ENCODE data around the gene C9orf153.

The C9orf153 gene

GRCh38 chr9:86187121-86187520 lies 72.3 kb downstream of the C9orf153 start:
- no peak for DNase-seq (ENCODE audit: low spot score)

GRCh38 chr9:86186696-86187095 lies 72.8 kb downstream of the C9orf153 start:
- DNase-seq (ENCODE audit: low spot score): no peak

- no peak for DNase-seq (ENCODE audit: low spot score)
These were observed 73.6 kb downstream of the C9orf153 start for GRCh38 chr9:86185872-86186271.

- DNase-seq (ENCODE audit: low spot score): no peak
These were observed 75.3 kb downstream of the C9orf153 start for GRCh38 chr9:86184138-86184524.

- no peak for DNase-seq (ENCODE audit: low spot score)
These were observed 76.0 kb downstream of the C9orf153 start for GRCh38 chr9:86183229-86184137.

- DNase-seq (ENCODE audit: low spot score): no peak
These were observed 77.8 kb downstream of the C9orf153 start for GRCh38 chr9:86181379-86182315.

GRCh38 chr9:86178503-86178902 lies 81.0 kb downstream of the C9orf153 start:
- DNase-seq (ENCODE audit: low spot score): no peak

- no peak for DNase-seq (ENCODE audit: low spot score)
These were observed 81.5 kb downstream of the C9orf153 start for GRCh38 chr9:86177995-86178394.

GRCh38 chr9:86176468-86176867 lies 83.0 kb downstream of the C9orf153 start:
- no peak for DNase-seq (ENCODE audit: low spot score)

GRCh38 chr9:86175743-86176456 lies 83.6 kb downstream of the C9orf153 start:
- no peak for DNase-seq (ENCODE audit: low spot score)

- no peak for DNase-seq (ENCODE audit: low spot score)
These were observed 84.2 kb downstream of the C9orf153 start for GRCh38 chr9:86175223-86175622.
